Gastrocnemius medialis (tissue), 4 donors: Measurements from ENCODE around the gene BHMT2.

Experiments used
- POLR2A ChIP-seq, 2 donors: fragments of 450-650 bp; IDR thresholded peaks; one replicate each; pipeline ENCODE4 v1.6.1; 2017; ENCODE audit warnings: antibody characterized with exemption in 2 of 2, mild to moderate bottlenecking in 2 of 2, moderate library complexity in 2 of 2
- TF ChIP-seq, protein P1 (sequence below), 5 experiments: fragments of 450-650 bp in 3 of 5; fragments of 200-600 bp in 2 of 5; sonication (generic) in 2 of 5; IDR thresholded peaks in 4 of 5; conservative IDR thresholded peaks in 1 of 5; 1 replicate in 4 of 5; 2 replicates in 1 of 5; pipeline ENCODE4 v1.5.1; 2016 to 2019; ENCODE audit warnings: antibody characterized with exemption in 5 of 5, mild to moderate bottlenecking in 3 of 5, moderate library complexity in 3 of 5

DNA sequence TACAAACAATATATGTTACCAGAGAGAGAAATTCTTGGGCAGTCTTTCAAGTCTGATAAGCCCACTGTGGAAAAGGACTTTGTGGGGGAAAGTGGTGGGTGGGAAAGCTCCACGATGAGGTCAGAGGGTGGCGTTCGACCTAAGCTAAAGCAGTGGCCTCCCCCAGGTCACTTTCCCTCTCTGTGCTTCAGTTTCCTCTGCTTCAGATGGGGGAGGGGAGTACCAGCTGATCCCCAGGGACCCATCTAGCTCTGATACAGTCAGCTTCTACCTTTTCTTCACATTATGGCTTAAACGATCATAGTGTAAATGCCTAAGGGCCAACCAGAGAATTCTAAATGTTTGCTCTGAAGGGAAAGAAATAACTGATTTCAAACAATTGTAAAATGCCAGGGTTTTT lies 47.8 kb upstream of the BHMT2 start:
- TF ChIP-seq, protein P1, sequence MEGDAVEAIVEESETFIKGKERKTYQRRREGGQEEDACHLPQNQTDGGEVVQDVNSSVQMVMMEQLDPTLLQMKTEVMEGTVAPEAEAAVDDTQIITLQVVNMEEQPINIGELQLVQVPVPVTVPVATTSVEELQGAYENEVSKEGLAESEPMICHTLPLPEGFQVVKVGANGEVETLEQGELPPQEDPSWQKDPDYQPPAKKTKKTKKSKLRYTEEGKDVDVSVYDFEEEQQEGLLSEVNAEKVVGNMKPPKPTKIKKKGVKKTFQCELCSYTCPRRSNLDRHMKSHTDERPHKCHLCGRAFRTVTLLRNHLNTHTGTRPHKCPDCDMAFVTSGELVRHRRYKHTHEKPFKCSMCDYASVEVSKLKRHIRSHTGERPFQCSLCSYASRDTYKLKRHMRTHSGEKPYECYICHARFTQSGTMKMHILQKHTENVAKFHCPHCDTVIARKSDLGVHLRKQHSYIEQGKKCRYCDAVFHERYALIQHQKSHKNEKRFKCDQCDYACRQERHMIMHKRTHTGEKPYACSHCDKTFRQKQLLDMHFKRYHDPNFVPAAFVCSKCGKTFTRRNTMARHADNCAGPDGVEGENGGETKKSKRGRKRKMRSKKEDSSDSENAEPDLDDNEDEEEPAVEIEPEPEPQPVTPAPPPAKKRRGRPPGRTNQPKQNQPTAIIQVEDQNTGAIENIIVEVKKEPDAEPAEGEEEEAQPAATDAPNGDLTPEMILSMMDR (IDR thresholded peaks at IDR 0.05 in 4 of 5, conservative IDR thresholded peaks at IDR 0.05 in 1 of 5): no peak
- TF ChIP-seq POLR2A (IDR thresholded peaks at IDR 0.05): no peak
